ENCODE measurements around the gene UBR7. TPM values are rescaled to one million over a fixed set of nuclear protein-coding genes. Genes with fewer than 3 reads are reported as not detected.
"Not testable (repeated sequence)": the region's sequence is repeated elsewhere in the genome, so short reads cannot be mapped to it uniquely, and the experiment has no call there.

The UBR7 gene
- total RNA-seq, 2 experiments from 2014 or later = 36.5 to 39.9 TPM

DNA sequence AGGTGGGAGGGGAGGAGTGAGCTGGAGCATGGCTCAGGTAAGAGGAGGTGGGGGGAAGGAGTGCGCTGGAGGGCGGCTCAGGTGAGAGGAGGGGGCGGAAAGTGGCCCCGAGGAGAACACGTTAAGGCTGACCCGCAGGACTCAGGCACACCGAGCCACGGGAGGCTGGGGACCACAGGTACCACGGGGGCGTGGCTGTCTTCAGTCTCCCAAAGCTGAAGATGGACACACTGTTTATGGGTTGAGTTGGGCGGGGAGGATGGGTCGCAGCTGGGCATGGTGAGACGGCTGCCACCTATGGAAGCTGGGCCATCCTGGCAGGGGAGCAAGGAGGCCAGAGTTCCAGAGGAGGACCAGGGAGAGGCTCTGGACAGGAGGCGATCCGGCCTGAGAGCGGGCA lies 23.5 kb downstream of the UBR7 start:
- ChIA-PET CTCF (interaction anchor here (2.0 to 2.2 kb wide), 2 partner anchors 23 to 117 kb away, joined by 6 read pairs; partner anchors contain the start of genes GON7 and UBR7), POLR2A (interaction anchor here (0.6 to 1.1 kb wide), 2 partner anchors 12 to 25 kb away, joined by 3 to 4 read pairs; no protein-coding TSS in a partner anchor)
- Mint-ChIP-seq H3K36me3 (ENCODE audit: low read depth) (peaks cover 30% of the 10 kb centered on the region), H3K27ac (no peak overlapping the region), H3K4me3 (no peak overlapping the region), H3K4me1 (peaks cover 9% of the 10 kb centered on the region), H3K27me3 (no peaks in the 10 kb centered on the region), H3K9me3 (ENCODE audit: low read depth) (no peaks in the 10 kb centered on the region)
- intact Hi-C loops (cut with DNase I, micrococcal nuclease) = loop anchor here (5.0 to 10.0 kb wide), 3 partner anchors 312 to 387 kb away; no protein-coding TSS in a partner anchor
- DNase-seq = no peak
- no peak for ATAC-seq

DNA sequence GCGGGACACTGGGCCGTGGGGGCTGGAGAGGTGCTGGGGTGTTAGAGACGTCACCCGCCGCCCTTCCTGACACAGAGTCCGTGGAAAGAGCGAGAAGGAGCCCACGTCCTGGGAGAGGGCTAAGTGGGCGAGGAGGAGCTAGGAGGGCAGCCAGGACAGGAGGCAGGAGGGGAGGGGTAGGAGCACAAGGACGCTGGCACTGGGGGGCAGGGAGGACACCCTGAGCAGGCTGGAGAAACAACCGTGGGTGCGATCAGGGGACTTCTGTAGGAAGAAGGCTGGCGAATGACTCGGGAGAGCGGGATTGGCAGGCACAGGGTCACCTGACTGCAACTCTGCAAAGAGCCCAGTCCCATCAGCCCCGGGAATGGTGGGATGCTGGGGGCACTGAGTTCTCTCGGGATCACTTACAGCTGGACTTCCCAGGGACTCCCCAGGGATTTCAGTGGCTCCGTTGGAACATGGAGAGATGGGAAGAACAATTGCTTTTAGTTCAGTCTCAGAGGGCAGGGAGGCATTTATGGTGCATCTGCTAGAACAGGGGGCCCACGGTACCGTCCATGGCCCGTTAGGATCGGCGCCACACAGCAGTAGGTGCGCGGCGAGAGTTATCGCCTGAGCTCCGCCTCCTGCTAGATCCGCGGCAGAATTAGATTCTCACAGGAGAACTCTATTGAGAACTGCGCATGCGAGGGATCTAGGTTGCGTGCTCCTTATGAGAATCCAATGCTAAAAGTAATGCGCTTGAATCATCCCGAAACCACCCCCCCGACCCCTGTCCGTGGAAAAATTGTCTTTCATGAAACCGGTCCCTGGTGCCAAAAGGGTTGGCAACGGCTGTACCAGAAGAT lies 24.3 kb downstream of the UBR7 start:
- H3K9me3 Mint-ChIP-seq (ENCODE audit: low read depth) = no peaks in the 10 kb centered on the region
- no peaks in the 10 kb centered on the region for H3K27me3 Mint-ChIP-seq
- intact Hi-C loops (cut with DNase I, micrococcal nuclease) = loop anchor here (5.0 to 10.0 kb wide), 3 partner anchors 311 to 386 kb away; no protein-coding TSS in a partner anchor
- H3K4me1 Mint-ChIP-seq = peaks cover 9% of the 10 kb centered on the region
- ChIA-PET CTCF (interaction anchor here (0.6 to 2.2 kb wide), 2 partner anchors 24 to 47 kb away, joined by 4 to 6 read pairs; partner anchors contain the start of genes GON7, LYSET, MOAP1 and UBR7), POLR2A (interaction anchor here (1.1 kb wide), 1 partner anchor 26 kb away, joined by 4 read pairs; no protein-coding TSS in a partner anchor)
- peak overlapping the region; percentile 45 for H3K4me3 Mint-ChIP-seq
- peak; percentile 49 for ATAC-seq
- H3K36me3 Mint-ChIP-seq (ENCODE audit: low read depth) = peaks cover 24% of the 10 kb centered on the region
- H3K27ac Mint-ChIP-seq = no peak overlapping the region
- peak; percentile 19 for DNase-seq

- peaks cover 20% of the 10 kb centered on the region for H3K36me3 Mint-ChIP-seq (ENCODE audit: low read depth)
- CTCF ChIA-PET = interaction anchor here (0.6 to 2.2 kb wide), 2 partner anchors 24 to 1783 kb away, joined by 3 to 6 read pairs; partner anchors contain the start of genes GON7 and UBR7
- no peak overlapping the region for H3K27ac Mint-ChIP-seq
- intact Hi-C loops (cut with DNase I, micrococcal nuclease) = loop anchor here (5.0 to 10.0 kb wide), 3 partner anchors 310 to 385 kb away; no protein-coding TSS in a partner anchor
- H3K4me3 Mint-ChIP-seq = no peak overlapping the region
- no peaks in the 10 kb centered on the region for H3K27me3 Mint-ChIP-seq
- no peak for ATAC-seq
- POLR2A ChIA-PET = no interaction called here
- no peak for DNase-seq
- no peaks in the 10 kb centered on the region for H3K9me3 Mint-ChIP-seq (ENCODE audit: low read depth)
- H3K4me1 Mint-ChIP-seq = peaks cover 9% of the 10 kb centered on the region
These were observed 25.1 kb downstream of the UBR7 start for GRCh38 chr14:93232159-93232558.

DNA sequence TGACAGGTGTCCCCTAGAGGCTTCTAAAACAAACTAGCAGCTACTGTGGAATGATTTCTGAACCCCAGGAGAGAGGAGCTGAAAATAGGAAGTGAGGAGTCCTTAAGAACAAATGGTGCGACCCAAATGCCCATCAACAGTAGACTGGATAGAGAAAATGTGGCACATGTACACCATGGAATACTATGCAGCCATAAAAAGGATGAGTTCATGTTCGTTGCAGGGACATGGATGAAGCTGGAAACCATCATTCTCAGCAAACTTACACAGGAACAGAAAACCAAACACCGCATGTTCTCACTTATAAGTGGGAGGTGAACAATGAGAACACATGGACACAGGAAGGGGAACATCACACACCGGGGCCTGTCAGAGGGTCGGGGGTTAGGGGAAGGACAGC lies 26.0 kb downstream of the UBR7 start:
- intact Hi-C loops (cut with DNase I, micrococcal nuclease) = loop anchor here (5.0 to 10.0 kb wide), 3 partner anchors 309 to 384 kb away; no protein-coding TSS in a partner anchor
- H3K4me1 Mint-ChIP-seq = peaks cover 11% of the 10 kb centered on the region
- DNase-seq; H3K9me3 Mint-ChIP-seq (ENCODE audit: low read depth); POLR2A ChIA-PET; H3K27ac Mint-ChIP-seq; ATAC-seq; H3K27me3 Mint-ChIP-seq; H3K4me3 Mint-ChIP-seq; CTCF ChIA-PET: not testable (repeated sequence)
- H3K36me3 Mint-ChIP-seq (ENCODE audit: low read depth) = peaks cover 11% of the 10 kb centered on the region

DNA sequence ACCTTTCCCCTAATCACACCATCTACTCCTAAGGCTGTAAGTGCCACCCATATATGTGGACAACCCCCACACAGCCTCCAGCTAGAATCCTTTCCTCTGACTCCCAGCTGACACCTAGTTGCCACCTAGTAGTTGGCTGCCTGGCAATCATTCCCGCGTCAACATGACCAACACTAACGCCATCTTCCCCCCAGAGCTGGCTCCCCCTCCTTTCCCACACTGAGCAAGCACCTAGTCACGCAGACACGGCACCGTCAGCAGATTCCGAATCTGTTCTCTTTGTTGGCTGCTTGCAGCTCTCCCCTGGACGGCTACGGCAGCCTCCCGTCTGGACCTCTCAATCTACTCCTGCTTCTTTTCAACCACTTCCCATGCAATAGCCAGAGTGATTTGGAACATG lies 27.7 kb downstream of the UBR7 start:
- H3K4me3 Mint-ChIP-seq = no peak overlapping the region
- POLR2A ChIA-PET = no interaction called here

GRCh38 chr14:93239869-93240677 lies 33.0 kb downstream of the UBR7 start:
- Mint-ChIP-seq H3K4me1 (peaks cover 9% of the 10 kb centered on the region), H3K36me3 (ENCODE audit: low read depth) (peaks cover 19% of the 10 kb centered on the region), H3K4me3 (no peak overlapping the region), H3K27ac (no peak overlapping the region), H3K9me3 (ENCODE audit: low read depth) (no peaks in the 10 kb centered on the region), H3K27me3 (no peaks in the 10 kb centered on the region)
- intact Hi-C loops (cut with DNase I, micrococcal nuclease) = loop anchor here in 1 of 2 experiments (10.0 kb wide), 1 partner anchor 305 kb away; no protein-coding TSS in a partner anchor
- ATAC-seq (peak; percentile 90), DNase-seq (peak; percentile 45)
- ChIA-PET POLR2A (no interaction called here), CTCF (interaction anchor here (0.6 to 1.2 kb wide), 2 partner anchors 33 to 190 kb away, joined by 3 to 4 read pairs; partner anchors contain the start of genes GON7 and UBR7)

More for the DNA sequence above, 27.7 kb downstream of the UBR7 start:
- Mint-ChIP-seq H3K36me3 (ENCODE audit: low read depth) (peaks cover 2% of the 10 kb centered on the region), H3K27me3 (no peaks in the 10 kb centered on the region), H3K27ac (no peak overlapping the region), H3K4me1 (peaks cover 13% of the 10 kb centered on the region), H3K9me3 (ENCODE audit: low read depth) (no peaks in the 10 kb centered on the region)
- CTCF ChIA-PET = no interaction called here
- no peak for DNase-seq
- ATAC-seq = no peak
- intact Hi-C loops (cut with DNase I, micrococcal nuclease) = loop anchor here (5.0 to 10.0 kb wide), 3 partner anchors 308 to 383 kb away; no protein-coding TSS in a partner anchor

GRCh38 chr14:93240678-93241000 lies 33.6 kb downstream of the UBR7 start:
- H3K4me1 Mint-ChIP-seq = peaks cover 9% of the 10 kb centered on the region
- H3K9me3 Mint-ChIP-seq (ENCODE audit: low read depth) = no peaks in the 10 kb centered on the region
- no peak for ATAC-seq
- intact Hi-C loops (cut with DNase I, micrococcal nuclease) = no loop called here
- no peaks in the 10 kb centered on the region for H3K27me3 Mint-ChIP-seq
- POLR2A ChIA-PET = no interaction called here
- DNase-seq = no peak
- peaks cover 24% of the 10 kb centered on the region for H3K36me3 Mint-ChIP-seq (ENCODE audit: low read depth)
- no peak overlapping the region for H3K27ac Mint-ChIP-seq
- CTCF ChIA-PET = interaction anchor here (1.2 kb wide), 1 partner anchor 34 kb away, joined by 4 read pairs; the partner anchor contains the start of genes GON7 and UBR7
- no peak overlapping the region for H3K4me3 Mint-ChIP-seq

- CTCF ChIA-PET = interaction anchor here (0.7 kb wide), 1 partner anchor 354 kb away, joined by 3 read pairs; no protein-coding TSS in a partner anchor
- ATAC-seq (no peak), DNase-seq (no peak)
- no peak overlapping the region for H3K4me3 Mint-ChIP-seq
- no peaks in the 10 kb centered on the region for H3K27me3 Mint-ChIP-seq
- peaks cover 27% of the 10 kb centered on the region for H3K36me3 Mint-ChIP-seq (ENCODE audit: low read depth)
- H3K27ac Mint-ChIP-seq = no peak overlapping the region
- H3K4me1 Mint-ChIP-seq = no peaks in the 10 kb centered on the region
- POLR2A ChIA-PET = no interaction called here
- intact Hi-C loops (cut with DNase I, micrococcal nuclease) = no loop called here
- no peaks in the 10 kb centered on the region for H3K9me3 Mint-ChIP-seq (ENCODE audit: low read depth)
These were observed 38.8 kb downstream of the UBR7 start for GRCh38 chr14:93245764-93246420.

DNA sequence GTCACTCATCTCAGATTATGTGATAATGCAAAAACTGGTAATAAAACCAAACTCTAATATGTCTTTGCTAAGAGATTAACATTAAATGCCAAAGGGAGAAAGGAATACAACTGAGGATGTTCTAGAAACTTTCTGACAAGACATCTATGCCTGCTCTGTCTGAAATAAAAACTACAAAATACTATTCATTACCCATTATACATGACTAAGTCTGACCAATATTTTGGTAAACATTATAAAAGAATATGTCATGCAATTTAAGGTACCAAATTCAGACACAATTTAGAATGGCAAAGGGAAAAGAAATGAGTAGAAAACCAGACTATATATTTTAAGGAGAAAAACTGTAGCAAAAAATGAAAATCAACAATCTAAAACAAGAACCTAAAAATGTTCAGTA lies 39.5 kb downstream of the UBR7 start:
- Mint-ChIP-seq H3K36me3 (ENCODE audit: low read depth) (peaks cover 27% of the 10 kb centered on the region), H3K27ac (no peak overlapping the region), H3K4me3 (no peak overlapping the region), H3K9me3 (ENCODE audit: low read depth) (no peaks in the 10 kb centered on the region), H3K27me3 (no peaks in the 10 kb centered on the region), H3K4me1 (no peaks in the 10 kb centered on the region)
- ChIA-PET POLR2A (no interaction called here), CTCF (interaction anchor here (0.7 kb wide), 1 partner anchor 354 kb away, joined by 3 read pairs; no protein-coding TSS in a partner anchor)
- ATAC-seq (no peak), DNase-seq (no peak)
- intact Hi-C loops (cut with DNase I, micrococcal nuclease) = no loop called here

DNA sequence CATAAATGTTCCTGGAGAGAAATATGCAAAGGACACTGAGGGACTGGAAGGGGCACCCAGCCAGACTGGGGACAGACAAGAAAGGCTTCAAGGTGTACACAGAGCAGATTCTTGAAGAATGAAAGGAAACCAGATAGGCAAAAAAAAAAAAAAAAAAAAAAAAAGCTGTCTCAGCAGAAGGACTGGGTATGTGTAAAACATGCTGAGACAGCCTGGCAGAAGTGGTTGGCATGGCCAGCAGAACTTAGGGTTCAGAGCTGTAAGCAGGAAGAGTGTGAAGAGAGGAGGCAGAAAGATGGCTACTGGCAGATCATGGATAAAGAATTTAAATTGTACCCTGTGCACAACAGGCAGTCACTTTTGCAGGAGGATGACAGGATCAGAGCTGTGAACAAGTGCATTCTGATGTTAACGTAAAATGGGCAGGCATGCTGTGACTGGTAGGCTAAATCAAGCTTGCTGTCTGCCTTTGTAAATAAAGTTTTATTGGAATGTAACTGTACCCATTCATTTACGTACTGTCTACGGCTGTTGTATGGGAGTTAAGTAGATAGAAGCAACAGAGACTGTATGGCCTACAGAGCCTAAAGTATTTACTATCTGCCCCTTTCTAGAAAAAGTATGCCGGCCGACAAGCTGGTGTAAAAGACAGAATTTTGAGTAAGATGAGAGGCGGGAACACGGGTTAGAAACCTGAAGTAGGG lies 42.2 kb downstream of the UBR7 start:
- POLR2A ChIA-PET = no interaction called here
- intact Hi-C loops (cut with DNase I, micrococcal nuclease) = no loop called here
- no peak overlapping the region for H3K4me3 Mint-ChIP-seq

More for the DNA sequence above, 42.2 kb downstream of the UBR7 start:
- DNase-seq = no peak
- H3K4me1 Mint-ChIP-seq = no peaks in the 10 kb centered on the region
- H3K27ac Mint-ChIP-seq = no peak overlapping the region
- H3K9me3 Mint-ChIP-seq (ENCODE audit: low read depth) = no peaks in the 10 kb centered on the region
- CTCF ChIA-PET = interaction anchor here (1.1 to 1.6 kb wide), 3 partner anchors 19 to 205 kb away, joined by 3 read pairs; no protein-coding TSS in a partner anchor
- H3K36me3 Mint-ChIP-seq (ENCODE audit: low read depth) = peaks cover 22% of the 10 kb centered on the region
- ATAC-seq = no peak
- H3K27me3 Mint-ChIP-seq = no peaks in the 10 kb centered on the region
